GM21515 (cell line): ENCODE measurements around the gene SEPTIN14.
"Not testable (repeated sequence)": the region's sequence is repeated elsewhere in the genome, so short reads cannot be mapped to it uniquely, and the experiment has no call there.

Source experiments
- ATAC-seq: cut with Tn5 transposase; IDR thresholded peaks from one replicate; pipeline ENCODE4 v1.9.1; 2021; ENCODE audit not compliant: unreplicated experiment

The SEPTIN14 gene

GRCh38 chr7:55862652-55863051 lies at the start of gene SEPTIN14:
SEPTIN14 (minus strand) TSS chr7:55862752; CDS start chr7:55861996, 756 bp downstream.
- not testable (repeated sequence) for ATAC-seq

- ATAC-seq = peak; percentile 92
Measured at GRCh38 chr7:55903985-55904759, 41.6 kb upstream of the SEPTIN14 start.

- not testable (repeated sequence) for ATAC-seq
Measured at GRCh38 chr7:55901059-55901458, 38.5 kb upstream of the SEPTIN14 start.

GRCh38 chr7:55898287-55898686 lies 35.7 kb upstream of the SEPTIN14 start:
- no peak for ATAC-seq

DNA sequence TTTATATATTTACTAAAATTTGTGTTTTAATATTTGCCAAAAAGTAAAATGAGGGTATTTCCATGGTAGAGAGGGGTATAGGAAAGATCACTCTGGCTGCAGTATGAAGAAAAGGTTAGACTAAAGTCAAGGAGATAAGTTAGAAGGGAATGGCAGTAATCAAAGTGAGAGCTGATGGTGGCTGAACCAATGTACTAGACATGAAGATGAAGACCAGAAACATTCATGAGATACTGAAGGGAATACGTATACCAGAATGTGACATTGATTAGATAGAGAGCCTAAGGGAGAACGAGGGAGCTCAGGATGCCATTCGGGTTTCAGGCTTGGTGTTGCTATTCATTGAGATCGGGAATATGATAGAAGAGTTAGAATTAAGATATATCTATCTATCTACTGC lies 32.5 kb upstream of the SEPTIN14 start:
- ATAC-seq = no peak

DNA sequence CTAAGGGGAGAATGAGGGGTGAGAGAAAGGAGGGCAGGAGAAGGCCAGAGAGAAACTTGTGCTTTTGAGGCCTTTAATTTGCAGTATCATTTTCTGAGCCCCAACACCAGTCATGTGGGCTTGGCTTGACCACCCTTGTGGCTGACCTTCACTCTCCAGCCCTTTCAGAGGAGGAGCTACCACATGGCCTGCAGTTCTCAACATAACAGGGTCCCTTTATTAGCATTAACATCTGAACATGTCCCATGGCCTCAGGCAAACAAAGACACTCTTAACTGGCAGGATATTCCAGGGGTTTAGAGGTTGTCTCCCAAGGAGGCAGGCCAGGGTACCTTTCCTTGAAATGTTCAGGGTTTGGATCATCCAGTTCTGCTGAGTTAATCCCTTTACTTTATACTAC lies 31.4 kb upstream of the SEPTIN14 start:
- no peak for ATAC-seq

GRCh38 chr7:55888378-55888777 lies 25.8 kb upstream of the SEPTIN14 start:
- not testable (repeated sequence) for ATAC-seq

GRCh38 chr7:55887821-55888247 lies 25.3 kb upstream of the SEPTIN14 start:
- no peak for ATAC-seq

GRCh38 chr7:55884321-55884720 lies 21.8 kb upstream of the SEPTIN14 start:
- no peak for ATAC-seq

GRCh38 chr7:55878691-55879090 lies 16.1 kb upstream of the SEPTIN14 start:
- no peak for ATAC-seq

- no peak for ATAC-seq
Measured at GRCh38 chr7:55877308-55877707, 14.8 kb upstream of the SEPTIN14 start.

GRCh38 chr7:55873765-55874164 lies 11.2 kb upstream of the SEPTIN14 start:
- no peak for ATAC-seq

GRCh38 chr7:55871932-55872485 lies 9.5 kb upstream of the SEPTIN14 start:
- ATAC-seq = no peak

GRCh38 chr7:55868989-55869388 lies 6.4 kb upstream of the SEPTIN14 start:
- ATAC-seq = not testable (repeated sequence)

DNA sequence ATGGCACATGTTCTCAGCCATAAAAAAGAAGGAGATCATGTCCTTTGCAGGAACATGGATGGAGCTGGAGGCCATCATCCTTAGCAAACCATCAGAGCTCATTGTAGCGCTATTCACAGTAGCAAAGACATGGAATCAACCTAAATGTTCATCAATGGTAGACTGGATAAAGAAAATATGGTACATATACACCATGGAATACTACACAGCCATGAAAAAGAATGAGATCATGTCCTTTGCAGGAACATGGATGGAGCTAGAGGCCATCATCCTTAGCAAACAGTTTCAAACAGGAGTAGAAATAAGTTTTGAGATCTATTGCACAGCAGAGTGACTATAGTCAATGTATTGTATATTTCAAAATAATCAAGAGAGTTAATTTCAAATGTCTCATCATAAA lies 17.4 kb downstream of the SEPTIN14 start:
- not testable (repeated sequence) for ATAC-seq

DNA sequence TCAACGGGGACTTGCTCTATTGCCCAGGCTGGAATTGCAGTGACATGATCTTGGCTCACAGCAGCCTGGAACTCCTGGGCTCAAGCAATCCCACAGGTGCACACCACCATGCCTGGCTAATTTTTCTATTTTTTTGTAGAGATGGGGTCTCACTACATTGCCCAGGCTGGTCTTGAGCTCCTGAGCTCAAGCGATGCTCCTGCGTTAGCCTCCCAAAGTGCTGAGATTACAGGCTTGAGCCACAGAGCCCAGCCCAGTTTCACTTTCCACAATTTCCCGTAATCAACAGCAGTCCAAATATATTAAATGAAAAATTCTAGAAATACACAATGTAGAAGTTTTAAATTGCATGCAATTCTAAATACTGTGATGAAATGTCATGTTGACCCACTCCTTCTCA lies 24.0 kb downstream of the SEPTIN14 start:
- ATAC-seq = no peak

- no peak for ATAC-seq
Measured at GRCh38 chr7:55827577-55827976, 35.0 kb downstream of the SEPTIN14 start.

DNA sequence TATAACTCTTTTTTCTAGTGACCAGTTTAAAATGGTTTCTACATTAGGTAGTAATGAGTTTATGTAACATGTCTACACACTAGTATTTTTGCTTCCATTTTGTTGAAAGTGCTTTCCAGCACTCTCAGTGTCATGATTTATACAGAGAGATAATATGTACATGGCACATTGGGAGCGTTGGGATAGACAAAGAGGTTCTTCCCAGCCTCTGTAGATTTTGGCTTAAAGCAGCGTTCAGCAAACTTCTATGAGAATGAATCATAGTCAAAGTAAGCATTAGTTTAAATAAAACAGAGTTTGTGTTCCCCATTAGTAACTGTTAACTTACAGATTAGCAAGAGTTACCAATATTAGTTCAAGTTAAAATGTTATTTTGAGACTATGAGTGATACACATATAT lies 43.9 kb downstream of the SEPTIN14 start:
- ATAC-seq = no peak

- ATAC-seq = not testable (repeated sequence)
Measured at GRCh38 chr7:55797260-55797659, 65.3 kb downstream of the SEPTIN14 start.

GRCh38 chr7:55794527-55794926 lies 68.0 kb downstream of the SEPTIN14 start:
- no peak for ATAC-seq

DNA sequence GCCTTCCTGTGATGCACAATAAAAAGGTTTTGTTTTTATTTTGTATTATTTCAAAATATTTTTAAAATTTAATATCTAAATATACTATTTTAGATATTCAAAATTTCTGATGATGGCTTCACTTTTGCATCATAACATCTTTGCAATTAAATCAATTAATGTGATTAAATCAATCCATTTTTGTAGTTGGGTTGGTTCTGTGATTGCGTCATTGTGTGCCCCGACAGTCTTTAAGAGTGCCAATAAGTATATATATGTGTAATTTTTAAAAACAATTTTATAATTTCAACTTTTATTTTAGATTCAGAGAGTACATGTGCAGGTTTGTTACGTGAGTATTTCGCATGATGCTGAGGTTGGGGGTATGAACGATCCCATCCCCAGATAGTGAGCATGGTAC lies 70.5 kb downstream of the SEPTIN14 start:
- no peak for ATAC-seq

DNA sequence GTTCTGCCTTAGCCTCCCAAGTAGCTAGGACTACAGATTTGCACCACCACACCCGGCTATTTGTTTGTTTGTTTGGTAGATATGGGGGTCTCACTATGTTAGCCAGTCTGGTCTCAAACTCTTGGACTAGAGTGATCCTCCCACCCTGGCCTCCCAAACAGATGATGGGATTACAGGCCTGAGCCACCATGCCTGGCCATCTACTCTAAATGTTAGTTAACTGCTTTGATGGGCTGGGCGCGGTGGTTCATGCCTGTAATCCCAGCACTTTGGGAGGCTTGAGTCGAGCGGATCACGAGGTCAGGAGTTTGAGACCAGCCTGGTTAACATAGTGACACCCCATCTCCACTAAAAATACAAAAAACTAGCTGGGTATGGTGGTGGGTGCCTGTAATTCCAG lies 74.8 kb downstream of the SEPTIN14 start:
- no peak for ATAC-seq

- no peak for ATAC-seq
Measured at GRCh38 chr7:55786901-55787300, 75.7 kb downstream of the SEPTIN14 start.
